NCI-H128 (cell line): Measurements from ENCODE around the gene CASKIN2.

Experiments
- DNase-seq: peaks from one replicate; lab custom pipeline; 2025; ENCODE audit not compliant: unreplicated experiment; lab: John Stamatoyannopoulos, UW

The CASKIN2 gene

GRCh38 chr17:75505152-75505409 lies 10.3 kb downstream of the CASKIN2 start:
- DNase-seq = no peak

GRCh38 chr17:75504347-75505151 lies 10.8 kb downstream of the CASKIN2 start:
- DNase-seq = no peak

GRCh38 chr17:75503976-75504346 lies 11.4 kb downstream of the CASKIN2 start:
- DNase-seq = no peak

- no peak for DNase-seq
These were observed 11.9 kb downstream of the CASKIN2 start for GRCh38 chr17:75503337-75503950.

GRCh38 chr17:75502721-75503329 lies 12.5 kb downstream of the CASKIN2 start:
- no peak for DNase-seq

GRCh38 chr17:75502072-75502720 lies 13.1 kb downstream of the CASKIN2 start:
- DNase-seq = no peak

- no peak for DNase-seq
These were observed 13.8 kb downstream of the CASKIN2 start for GRCh38 chr17:75501378-75502071.

GRCh38 chr17:75500419-75501216 lies 14.7 kb downstream of the CASKIN2 start:
- no peak for DNase-seq

- no peak for DNase-seq
These were observed 15.9 kb downstream of the CASKIN2 start for GRCh38 chr17:75499313-75500022.

GRCh38 chr17:75498726-75499213 lies 16.6 kb downstream of the CASKIN2 start:
- DNase-seq = no peak

- no peak for DNase-seq
These were observed 17.2 kb downstream of the CASKIN2 start for GRCh38 chr17:75498039-75498725.

- DNase-seq = no peak
These were observed 19.3 kb downstream of the CASKIN2 start for GRCh38 chr17:75496005-75496404.

GRCh38 chr17:75494326-75494877 lies 20.9 kb downstream of the CASKIN2 start:
- no peak for DNase-seq

- no peak for DNase-seq
These were observed 21.7 kb downstream of the CASKIN2 start for GRCh38 chr17:75493476-75494129.

- DNase-seq = no peak
These were observed 22.7 kb downstream of the CASKIN2 start for GRCh38 chr17:75492555-75493168.

- no peak for DNase-seq
These were observed 23.7 kb downstream of the CASKIN2 start for GRCh38 chr17:75491680-75492079.

- DNase-seq = no peak
These were observed 24.2 kb downstream of the CASKIN2 start for GRCh38 chr17:75490953-75491649.
